ENCODE results near the gene NDUFA5.

NDUFA5 gene

DNA sequence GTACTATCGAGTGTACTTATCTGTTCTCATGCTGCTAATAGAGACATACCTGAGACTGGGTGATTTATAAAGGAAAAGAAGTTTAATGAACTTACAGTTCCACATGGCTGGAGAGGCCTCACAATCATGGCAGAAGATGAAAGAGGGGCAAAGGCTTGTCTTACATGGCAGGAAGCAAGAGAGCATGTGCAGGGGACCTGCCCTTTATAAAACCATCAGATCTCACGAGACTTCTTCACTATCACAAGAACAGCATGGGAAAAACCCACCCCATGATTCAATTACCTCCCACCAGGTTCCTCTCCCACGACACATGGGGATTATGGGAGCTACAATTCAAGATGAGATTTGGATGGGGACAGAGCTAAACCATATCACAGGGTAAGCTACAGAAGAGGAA, 4.5 kb downstream of the NDUFA5 start:
- TF ChIP-seq ZNF112 (tag by site-specific recombination; IDR thresholded peaks at IDR 0.05) (no peak), ZNF658 (tag by site-specific recombination; IDR thresholded peaks at IDR 0.05) (no peak), ZNF266 (tag by site-specific recombination; IDR thresholded peaks at IDR 0.05; ENCODE audit: low read depth) (no peak), ZNF324 (tag by site-specific recombination; IDR thresholded peaks at IDR 0.05) (no peak), ZNF571 (tag by site-specific recombination; IDR thresholded peaks at IDR 0.05) (no peak), ZBTB6 (tag by site-specific recombination; IDR thresholded peaks at IDR 0.05) (no peak), ZNF211 (tag by site-specific recombination; IDR thresholded peaks at IDR 0.05; ENCODE audit: low read depth) (no peak), ZNF555 (tag by site-specific recombination; conservative IDR thresholded peaks at IDR 0.05) (no peak)
- TF ChIP-seq, protein P1, sequence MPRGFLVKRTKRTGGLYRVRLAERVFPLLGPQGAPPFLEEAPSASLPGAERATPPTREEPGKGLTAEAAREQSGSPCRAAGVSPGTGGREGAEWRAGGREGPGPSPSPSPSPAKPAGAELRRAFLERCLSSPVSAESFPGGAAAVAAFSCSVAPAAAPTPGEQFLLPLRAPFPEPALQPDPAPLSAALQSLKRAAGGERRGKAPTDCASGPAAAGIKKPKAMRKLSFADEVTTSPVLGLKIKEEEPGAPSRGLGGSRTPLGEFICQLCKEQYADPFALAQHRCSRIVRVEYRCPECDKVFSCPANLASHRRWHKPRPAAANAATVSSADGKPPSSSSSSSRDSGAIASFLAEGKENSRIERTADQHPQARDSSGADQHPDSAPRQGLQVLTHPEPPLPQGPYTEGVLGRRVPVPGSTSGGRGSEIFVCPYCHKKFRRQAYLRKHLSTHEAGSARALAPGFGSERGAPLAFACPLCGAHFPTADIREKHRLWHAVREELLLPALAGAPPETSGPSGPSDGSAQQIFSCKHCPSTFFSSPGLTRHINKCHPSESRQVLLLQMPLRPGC (tag by site-specific recombination; IDR thresholded peaks at IDR 0.05): no peak
- TF ChIP-seq, protein P2, sequence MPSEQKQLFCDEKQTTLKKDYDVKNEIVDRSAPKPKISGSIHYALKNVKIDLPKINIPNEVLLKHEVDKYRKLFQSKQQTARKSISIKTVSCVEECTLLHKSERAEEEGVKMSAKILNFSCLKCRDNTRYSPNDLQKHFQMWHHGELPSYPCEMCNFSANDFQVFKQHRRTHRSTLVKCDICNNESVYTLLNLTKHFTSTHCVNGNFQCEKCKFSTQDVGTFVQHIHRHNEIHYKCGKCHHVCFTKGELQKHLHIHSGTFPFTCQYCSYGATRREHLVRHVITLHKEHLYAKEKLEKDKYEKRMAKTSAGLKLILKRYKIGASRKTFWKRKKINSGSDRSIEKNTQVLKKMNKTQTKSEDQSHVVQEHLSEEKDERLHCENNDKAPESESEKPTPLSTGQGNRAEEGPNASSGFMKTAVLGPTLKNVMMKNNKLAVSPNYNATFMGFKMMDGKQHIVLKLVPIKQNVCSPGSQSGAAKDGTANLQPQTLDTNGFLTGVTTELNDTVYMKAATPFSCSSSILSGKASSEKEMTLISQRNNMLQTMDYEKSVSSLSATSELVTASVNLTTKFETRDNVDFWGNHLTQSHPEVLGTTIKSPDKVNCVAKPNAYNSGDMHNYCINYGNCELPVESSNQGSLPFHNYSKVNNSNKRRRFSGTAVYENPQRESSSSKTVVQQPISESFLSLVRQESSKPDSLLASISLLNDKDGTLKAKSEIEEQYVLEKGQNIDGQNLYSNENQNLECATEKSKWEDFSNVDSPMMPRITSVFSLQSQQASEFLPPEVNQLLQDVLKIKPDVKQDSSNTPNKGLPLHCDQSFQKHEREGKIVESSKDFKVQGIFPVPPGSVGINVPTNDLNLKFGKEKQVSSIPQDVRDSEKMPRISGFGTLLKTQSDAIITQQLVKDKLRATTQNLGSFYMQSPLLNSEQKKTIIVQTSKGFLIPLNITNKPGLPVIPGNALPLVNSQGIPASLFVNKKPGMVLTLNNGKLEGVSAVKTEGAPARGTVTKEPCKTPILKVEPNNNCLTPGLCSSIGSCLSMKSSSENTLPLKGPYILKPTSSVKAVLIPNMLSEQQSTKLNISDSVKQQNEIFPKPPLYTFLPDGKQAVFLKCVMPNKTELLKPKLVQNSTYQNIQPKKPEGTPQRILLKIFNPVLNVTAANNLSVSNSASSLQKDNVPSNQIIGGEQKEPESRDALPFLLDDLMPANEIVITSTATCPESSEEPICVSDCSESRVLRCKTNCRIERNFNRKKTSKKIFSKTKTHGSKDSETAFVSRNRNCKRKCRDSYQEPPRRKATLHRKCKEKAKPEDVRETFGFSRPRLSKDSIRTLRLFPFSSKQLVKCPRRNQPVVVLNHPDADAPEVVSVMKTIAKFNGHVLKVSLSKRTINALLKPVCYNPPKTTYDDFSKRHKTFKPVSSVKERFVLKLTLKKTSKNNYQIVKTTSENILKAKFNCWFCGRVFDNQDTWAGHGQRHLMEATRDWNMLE (tag by site-specific recombination; conservative IDR thresholded peaks at IDR 0.05; ENCODE audit: low read depth): no peak
- TF ChIP-seq, protein P3, sequence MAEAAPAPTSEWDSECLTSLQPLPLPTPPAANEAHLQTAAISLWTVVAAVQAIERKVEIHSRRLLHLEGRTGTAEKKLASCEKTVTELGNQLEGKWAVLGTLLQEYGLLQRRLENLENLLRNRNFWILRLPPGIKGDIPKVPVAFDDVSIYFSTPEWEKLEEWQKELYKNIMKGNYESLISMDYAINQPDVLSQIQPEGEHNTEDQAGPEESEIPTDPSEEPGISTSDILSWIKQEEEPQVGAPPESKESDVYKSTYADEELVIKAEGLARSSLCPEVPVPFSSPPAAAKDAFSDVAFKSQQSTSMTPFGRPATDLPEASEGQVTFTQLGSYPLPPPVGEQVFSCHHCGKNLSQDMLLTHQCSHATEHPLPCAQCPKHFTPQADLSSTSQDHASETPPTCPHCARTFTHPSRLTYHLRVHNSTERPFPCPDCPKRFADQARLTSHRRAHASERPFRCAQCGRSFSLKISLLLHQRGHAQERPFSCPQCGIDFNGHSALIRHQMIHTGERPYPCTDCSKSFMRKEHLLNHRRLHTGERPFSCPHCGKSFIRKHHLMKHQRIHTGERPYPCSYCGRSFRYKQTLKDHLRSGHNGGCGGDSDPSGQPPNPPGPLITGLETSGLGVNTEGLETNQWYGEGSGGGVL (tag by site-specific recombination; IDR thresholded peaks at IDR 0.05): no peak
- CTCF ChIA-PET: no interaction called here
- H3K36me3 ChIP-seq (ENCODE audit: control insufficient read depth in 2 of 2, insufficient read depth in 1 of 2, low read length in 2 of 2): peaks cover 11 to 43% of the 10 kb centered on the region in 2 experiments
- H3K4me1 ChIP-seq (ENCODE audit: control insufficient read depth, insufficient read depth, low read length): no peaks in the 10 kb centered on the region
- POLR2A ChIA-PET: no interaction called here
- no peaks in the 10 kb centered on the region for H3K9me3 ChIP-seq (ENCODE audit: control insufficient read depth, insufficient read depth, low read depth, low read length)
- no peak overlapping the region for H3K27ac ChIP-seq (ENCODE audit: extremely low read depth, low read depth, low read length)
- H3K4me3 ChIP-seq (ENCODE audit: low read depth, low read length): no peak overlapping the region

DNA sequence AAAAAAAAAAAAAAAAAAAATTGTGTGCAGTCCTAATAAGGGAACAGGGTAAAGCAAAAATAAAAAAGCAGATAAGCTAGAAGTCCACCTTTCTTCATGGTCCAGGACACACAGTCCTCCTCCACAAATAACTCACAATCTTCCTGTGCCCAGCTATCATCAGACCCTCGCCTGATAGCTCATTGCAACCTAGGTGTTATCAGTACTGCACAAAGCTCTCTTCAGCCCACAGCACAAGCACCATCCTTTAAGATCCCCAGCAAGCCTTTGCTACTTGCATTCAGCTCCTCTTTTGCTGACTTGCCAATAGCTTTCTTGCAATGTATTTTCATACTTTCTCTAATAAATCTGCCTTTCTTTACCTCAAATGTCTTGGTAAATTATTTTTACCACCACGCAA, 5.0 kb downstream of the NDUFA5 start:
- Histone ChIP-seq H3K9me3 (ENCODE audit: control insufficient read depth, insufficient read depth, low read depth, low read length) (no peaks in the 10 kb centered on the region), H3K4me1 (ENCODE audit: control insufficient read depth, insufficient read depth, low read length) (no peaks in the 10 kb centered on the region), H3K36me3 (ENCODE audit: control insufficient read depth in 2 of 2, insufficient read depth in 1 of 2, low read length in 2 of 2) (peaks cover 11 to 48% of the 10 kb centered on the region in 2 experiments), H3K27ac (ENCODE audit: extremely low read depth, low read depth, low read length) (no peak overlapping the region), H3K4me3 (ENCODE audit: low read depth, low read length) (no peak overlapping the region)
- CTCF ChIA-PET: interaction anchor here (0.7 kb wide), 1 partner anchor 143 kb away, joined by 3 read pairs; no protein-coding TSS in a partner anchor
- POLR2A ChIA-PET: interaction anchor here (0.6 kb wide), 1 partner anchor 12 kb away, joined by 4 read pairs; no protein-coding TSS in a partner anchor
- TF ChIP-seq GLI2 (tag by site-specific recombination; IDR thresholded peaks at IDR 0.05; ENCODE audit: borderline replicate concordance, low read depth): no peak
- no peak for TF ChIP-seq ZNF791 (tag by site-specific recombination; IDR thresholded peaks at IDR 0.05)
- TF ChIP-seq, protein P4, sequence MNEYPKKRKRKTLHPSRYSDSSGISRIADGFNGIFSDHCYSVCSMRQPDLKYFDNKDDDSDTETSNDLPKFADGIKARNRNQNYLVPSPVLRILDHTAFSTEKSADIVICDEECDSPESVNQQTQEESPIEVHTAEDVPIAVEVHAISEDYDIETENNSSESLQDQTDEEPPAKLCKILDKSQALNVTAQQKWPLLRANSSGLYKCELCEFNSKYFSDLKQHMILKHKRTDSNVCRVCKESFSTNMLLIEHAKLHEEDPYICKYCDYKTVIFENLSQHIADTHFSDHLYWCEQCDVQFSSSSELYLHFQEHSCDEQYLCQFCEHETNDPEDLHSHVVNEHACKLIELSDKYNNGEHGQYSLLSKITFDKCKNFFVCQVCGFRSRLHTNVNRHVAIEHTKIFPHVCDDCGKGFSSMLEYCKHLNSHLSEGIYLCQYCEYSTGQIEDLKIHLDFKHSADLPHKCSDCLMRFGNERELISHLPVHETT (tag by site-specific recombination; IDR thresholded peaks at IDR 0.05): no peak

Measured in HEK293 (cell line).